Mesenchymal stem cell (in vitro differentiated cells and primary cell): ENCODE results near the gene C19orf25.

Experiments used
- DNase-seq: peaks from one replicate; pipeline ENCODE4 v3.0.0-alpha.2; 2013
- H2AFZ ChIP-seq: one replicate; pipeline ENCODE4 v1.6.1; 2013; ENCODE audit warnings: low read depth, mild to moderate bottlenecking, control low read depth, inconsistent platforms, low read length, moderate library complexity
- H2AK5ac ChIP-seq: 2 replicates; pipeline ENCODE4 v1.6.1; 2013; ENCODE audit warnings: low read length, moderate library complexity, mild to moderate bottlenecking, inconsistent platforms; ENCODE audit not compliant: severe bottlenecking
- H2BK120ac ChIP-seq: one replicate; pipeline ENCODE4 v1.6.1; 2013; ENCODE audit warnings: low read depth, mild to moderate bottlenecking, inconsistent platforms, low read length, moderate library complexity
- H2BK12ac ChIP-seq, 2 experiments: one replicate each; pipeline ENCODE4 v1.6.1; 2013; ENCODE audit warnings: inconsistent platforms in 2 of 2, low read length in 2 of 2, mild to moderate bottlenecking in 2 of 2, moderate library complexity in 2 of 2, control low read depth in 1 of 2
- H2BK15ac ChIP-seq: one replicate; pipeline ENCODE4 v1.6.1; 2013; ENCODE audit warnings: mild to moderate bottlenecking, low read depth, inconsistent platforms; ENCODE audit not compliant: poor library complexity, severe bottlenecking
- H2BK5ac ChIP-seq: 2 replicates; pipeline ENCODE4 v1.6.1; 2013; ENCODE audit warnings: low read depth, mild to moderate bottlenecking, low read length, control low read depth, inconsistent platforms; ENCODE audit not compliant: poor library complexity, severe bottlenecking
- H3K14ac ChIP-seq, 2 experiments: one replicate each; pipeline ENCODE4 v1.6.1; 2013; ENCODE audit warnings: inconsistent platforms in 2 of 2, low read length in 2 of 2, control low read depth in 1 of 2, mild to moderate bottlenecking in 1 of 2, moderate library complexity in 1 of 2
- H3K18ac ChIP-seq, 2 experiments: one replicate each; pipeline ENCODE4 v1.6.1; 2013; ENCODE audit warnings: inconsistent platforms in 2 of 2, low read length in 2 of 2, control low read depth in 1 of 2, low read depth in 1 of 2, mild to moderate bottlenecking in 1 of 2
- H3K23ac ChIP-seq, 2 experiments: one replicate each; pipeline ENCODE4 v1.6.1; 2013; ENCODE audit warnings: inconsistent platforms in 2 of 2, low read length in 2 of 2, mild to moderate bottlenecking in 2 of 2, moderate library complexity in 2 of 2, control low read depth in 1 of 2
- H3K27ac ChIP-seq: 2 replicates; pipeline ENCODE4 v1.5.1; 2013; ENCODE audit warnings: mild to moderate bottlenecking, moderate library complexity, low read length, control low read depth, inconsistent platforms; ENCODE audit not compliant: poor library complexity, severe bottlenecking
- H3K27me3 ChIP-seq, 2 experiments: 2 replicates each; pipeline versions ENCODE4 v1.6.1 to v1.7.0; 2013; ENCODE audit warnings: low read length in 2 of 2, mild to moderate bottlenecking in 2 of 2, moderate library complexity in 2 of 2, control low read depth in 1 of 2, inconsistent platforms in 1 of 2; ENCODE audit not compliant: control insufficient read depth in 1 of 2, insufficient read depth in 1 of 2
- H3K36me3 ChIP-seq, 2 experiments: 2 replicates each; pipeline versions ENCODE4 v1.6.1 to v1.7.0; 2013; ENCODE audit warnings: low read length in 2 of 2, control low read depth in 1 of 2, inconsistent platforms in 1 of 2, low read depth in 1 of 2, mild to moderate bottlenecking in 1 of 2; ENCODE audit not compliant: insufficient read depth in 2 of 2, control insufficient read depth in 1 of 2
- H3K4ac ChIP-seq, 2 experiments: one replicate each; pipeline ENCODE4 v1.6.1; 2013; ENCODE audit warnings: inconsistent platforms in 2 of 2, low read length in 2 of 2, mild to moderate bottlenecking in 2 of 2, moderate library complexity in 2 of 2, control low read depth in 1 of 2, low read depth in 1 of 2
- H3K4me1 ChIP-seq: 2 replicates; pipeline ENCODE4 v1.6.1; 2013; ENCODE audit warnings: low read depth, low read length, control low read depth; ENCODE audit not compliant: control insufficient read depth, insufficient read depth
- H3K4me2 ChIP-seq: 2 replicates; pipeline ENCODE4 v1.6.1; 2013; ENCODE audit warnings: low read length, mild to moderate bottlenecking, inconsistent platforms; ENCODE audit not compliant: poor library complexity, severe bottlenecking
- H3K4me3 ChIP-seq, 2 experiments: 2 replicates each; pipeline versions ENCODE4 v1.5.1 to v1.7.0; 2013; ENCODE audit warnings: low read length in 2 of 2, mild to moderate bottlenecking in 2 of 2, control low read depth in 1 of 2, low read depth in 1 of 2; ENCODE audit not compliant: insufficient read depth in 1 of 2
- H3K79me1 ChIP-seq: replicated peaks from 2 replicates; pipeline ENCODE4 v1.6.1; 2013; ENCODE audit warnings: mild to moderate bottlenecking, control low read depth, low read length, inconsistent platforms; ENCODE audit not compliant: poor library complexity, severe bottlenecking
- H3K9ac ChIP-seq: 2 replicates; pipeline ENCODE4 v1.7.0; 2013; ENCODE audit warnings: mild to moderate bottlenecking, low read length, moderate library complexity
- H3K9me3 ChIP-seq: 2 replicates; pipeline ENCODE4 v1.7.0; 2013; ENCODE audit warnings: mild to moderate bottlenecking, low read length; ENCODE audit not compliant: control insufficient read depth
- H4K8ac ChIP-seq: one replicate; pipeline ENCODE4 v1.6.1; 2013; ENCODE audit warnings: inconsistent platforms, mild to moderate bottlenecking, low read length, moderate library complexity
- H4K91ac ChIP-seq: one replicate; pipeline ENCODE4 v1.6.1; 2013; ENCODE audit warnings: mild to moderate bottlenecking, low read length, inconsistent platforms
- WGBS: methylation state at CpG from one replicate; pipeline ENCODE4 v1.1.7; 2013; ENCODE audit warnings: mixed read lengths; 5-methylcytosine and 5-hydroxymethylcytosine counted together

C19orf25 gene

GRCh38 chr19:1514986-1515721 is 36.1 kb upstream of the C19orf25 start:
- H3K79me1 ChIP-seq = peaks cover 8% of the 10 kb centered on the region
- no peak overlapping the region for H3K14ac ChIP-seq
- no peak overlapping the region for H3K9ac ChIP-seq
- no peak overlapping the region for H2BK5ac ChIP-seq
- H3K9me3 ChIP-seq = peaks cover 2% of the 10 kb centered on the region
- H3K36me3 ChIP-seq = peaks cover 0 to 6% of the 10 kb centered on the region in 2 experiments
- H3K4me2 ChIP-seq = no peak overlapping the region
- H3K4ac ChIP-seq = no peak overlapping the region
- peaks cover 22% of the 10 kb centered on the region for H3K4me1 ChIP-seq
- no peak overlapping the region for H4K91ac ChIP-seq
- no peak overlapping the region for H2AK5ac ChIP-seq
- no peak overlapping the region for H2BK12ac ChIP-seq
- no peak overlapping the region for H3K23ac ChIP-seq
- H3K4me3 ChIP-seq = no peak overlapping the region
- H2BK15ac ChIP-seq = no peak overlapping the region
- H3K27ac ChIP-seq = no peak overlapping the region
- H3K27me3 ChIP-seq = peaks cover 11 to 58% of the 10 kb centered on the region in 2 experiments
- DNase-seq = no peak
- no peak overlapping the region for H2BK120ac ChIP-seq
- H3K18ac ChIP-seq = no peak overlapping the region
- no peak overlapping the region for H4K8ac ChIP-seq
- no peak overlapping the region for H2AFZ ChIP-seq
- 85% methylated on average over 13 of the region's 14 CpGs for WGBS

GRCh38 chr19:1514295-1514661 is 35.3 kb upstream of the C19orf25 start:
- Histone ChIP-seq H2BK120ac (no peak overlapping the region), H3K4me1 (peaks cover 22% of the 10 kb centered on the region), H2AK5ac (no peak overlapping the region), H2BK12ac (no peak overlapping the region), H3K18ac (no peak overlapping the region), H3K27me3 (peaks cover 11 to 55% of the 10 kb centered on the region in 2 experiments), H3K4me3 (no peak overlapping the region), H3K4me2 (no peak overlapping the region), H3K4ac (no peak overlapping the region), H2BK5ac (no peak overlapping the region), H3K23ac (no peak overlapping the region), H3K9me3 (peaks cover 2% of the 10 kb centered on the region), H3K27ac (no peak overlapping the region), H3K36me3 (peaks cover 0 to 9% of the 10 kb centered on the region in 2 experiments), H4K8ac (no peak overlapping the region), H4K91ac (no peak overlapping the region), H3K14ac (no peak overlapping the region), H3K9ac (no peak overlapping the region), H2AFZ (no peak overlapping the region), H3K79me1 (peaks cover 8% of the 10 kb centered on the region), H2BK15ac (no peak overlapping the region)
- DNase-seq = no peak
- 74% methylated on average over 10 of the region's 10 CpGs for WGBS

GRCh38 chr19:1513499-1514294 is 34.7 kb upstream of the C19orf25 start:
- Histone ChIP-seq H3K4ac (peak overlapping the region in 1 of 2 experiments; percentile 70), H4K91ac (peak overlapping the region; percentile 67), H2BK120ac (peak overlapping the region; percentile 55), H3K4me1 (peaks cover 22% of the 10 kb centered on the region), H2AK5ac (no peak overlapping the region), H3K36me3 (peaks cover 0 to 9% of the 10 kb centered on the region in 2 experiments), H3K4me2 (peak overlapping the region; percentile 84), H2BK15ac (peak overlapping the region; percentile 4), H3K4me3 (peak overlapping the region; percentile 44 to 66), H3K9me3 (peaks cover 2% of the 10 kb centered on the region), H3K9ac (peak overlapping the region; percentile 70), H3K18ac (peak overlapping the region; percentile 61 to 66), H2BK5ac (peak overlapping the region; percentile 24), H3K23ac (no peak overlapping the region), H2BK12ac (peak overlapping the region in 1 of 2 experiments; percentile 38), H3K27me3 (peaks cover 9 to 51% of the 10 kb centered on the region in 2 experiments), H3K79me1 (peaks cover 8% of the 10 kb centered on the region), H3K27ac (no peak overlapping the region), H3K14ac (no peak overlapping the region), H4K8ac (peak overlapping the region; percentile 81), H2AFZ (no peak overlapping the region)
- DNase-seq = peak; percentile 60
- WGBS = 13% methylated on average over 42 of the region's 52 CpGs
